IPS-18c (cell line): Measurements from ENCODE around the gene SNTA1.
"Not testable (repeated sequence)": the region's sequence is repeated elsewhere in the genome, so short reads cannot be mapped to it uniquely, and the experiment has no call there.

ENCODE experiments used
- H3K4me3 ChIP-seq: 2 replicates; pipeline ENCODE4 v1.7.0; 2013; ENCODE audit warnings: low read depth, mild to moderate bottlenecking, low read length, moderate library complexity; ENCODE audit not compliant: insufficient read depth
- H3K9me3 ChIP-seq: one replicate; pipeline ENCODE4 v1.6.1; 2013; ENCODE audit warnings: mild to moderate bottlenecking, low read length, moderate library complexity; ENCODE audit not compliant: control insufficient read depth, insufficient read depth

SNTA1 gene

DNA sequence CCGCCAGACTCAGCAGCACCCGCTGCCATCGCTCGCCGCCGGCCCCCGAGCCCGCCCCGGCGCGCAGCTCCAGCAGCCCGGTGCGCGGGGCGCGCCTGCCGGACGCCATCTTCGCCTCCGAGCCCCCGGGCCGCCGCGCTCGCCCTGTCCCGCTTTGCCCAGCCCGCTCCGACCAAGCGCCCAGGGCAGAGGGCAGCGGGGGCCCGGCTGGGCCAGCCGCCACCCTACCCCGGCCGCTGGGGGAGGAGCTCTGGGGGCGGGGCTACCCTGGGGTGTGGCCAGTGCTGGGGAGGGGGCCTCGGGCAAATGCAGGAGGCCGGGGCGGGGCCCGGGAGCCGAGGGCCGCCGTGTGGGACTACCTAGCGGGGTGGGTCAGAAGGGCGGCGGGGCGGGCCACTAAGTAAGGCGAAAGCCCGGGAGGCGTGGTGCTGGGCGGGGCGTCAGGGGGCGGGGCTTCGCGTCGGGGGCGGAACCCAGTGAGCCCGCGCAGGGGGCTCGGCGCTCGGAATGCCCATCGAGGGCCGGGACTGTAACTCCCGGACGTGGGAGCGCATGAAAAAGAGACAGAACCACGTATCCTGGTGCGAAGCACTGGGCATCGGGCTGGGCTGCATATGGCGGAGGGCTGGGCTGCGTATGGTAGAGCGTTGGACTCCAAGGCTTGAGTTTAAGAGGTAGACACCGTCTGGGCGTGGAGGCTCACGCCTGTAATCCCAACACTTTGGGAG is at the start of gene SNTA1:
Gene SNTA1, minus strand, starts transcription at position 252 of the 728 bp plus-strand sequence. Its CDS starts 143 bp downstream, at position 109.
- H3K9me3 ChIP-seq: no peaks in the 10 kb centered on the region
- peak within 1 kb of the TSS; percentile 71 for H3K4me3 ChIP-seq

DNA sequence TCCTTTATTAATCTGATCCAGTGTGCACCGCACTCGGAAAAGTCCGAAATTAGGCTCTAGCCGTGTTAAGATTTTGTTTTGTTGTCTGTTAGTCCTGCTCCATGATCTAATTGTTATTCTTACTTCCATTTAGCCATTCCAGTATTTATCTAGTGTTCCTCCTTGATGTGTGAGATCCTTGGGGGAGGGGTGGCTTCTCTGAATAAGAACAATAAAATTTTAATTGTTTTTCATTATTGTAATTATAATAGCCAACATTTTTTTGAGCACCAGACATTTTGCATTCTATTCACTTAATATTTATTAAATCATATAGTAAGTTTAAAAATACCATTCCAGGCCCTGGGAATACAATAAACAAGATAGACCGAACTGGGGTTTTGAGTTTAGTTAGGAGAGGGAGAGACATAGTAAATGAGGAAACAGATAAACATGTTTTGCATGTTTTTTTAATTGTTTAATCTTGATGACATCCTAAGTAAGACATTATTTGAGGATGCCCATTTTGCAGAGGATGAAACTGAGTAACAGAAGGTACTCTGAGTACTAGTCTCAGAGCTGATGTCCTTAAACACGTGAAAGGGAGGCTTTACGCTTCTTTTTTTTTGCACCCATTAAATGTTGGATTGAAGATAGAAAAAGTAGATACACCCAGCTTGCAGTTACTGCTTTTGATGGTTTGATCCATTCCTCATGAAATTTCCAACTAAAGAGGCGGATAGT is 47.5 kb upstream of the SNTA1 start:
- Histone ChIP-seq H3K9me3 (no peaks in the 10 kb centered on the region), H3K4me3 (peak overlapping the region; percentile 84)

DNA sequence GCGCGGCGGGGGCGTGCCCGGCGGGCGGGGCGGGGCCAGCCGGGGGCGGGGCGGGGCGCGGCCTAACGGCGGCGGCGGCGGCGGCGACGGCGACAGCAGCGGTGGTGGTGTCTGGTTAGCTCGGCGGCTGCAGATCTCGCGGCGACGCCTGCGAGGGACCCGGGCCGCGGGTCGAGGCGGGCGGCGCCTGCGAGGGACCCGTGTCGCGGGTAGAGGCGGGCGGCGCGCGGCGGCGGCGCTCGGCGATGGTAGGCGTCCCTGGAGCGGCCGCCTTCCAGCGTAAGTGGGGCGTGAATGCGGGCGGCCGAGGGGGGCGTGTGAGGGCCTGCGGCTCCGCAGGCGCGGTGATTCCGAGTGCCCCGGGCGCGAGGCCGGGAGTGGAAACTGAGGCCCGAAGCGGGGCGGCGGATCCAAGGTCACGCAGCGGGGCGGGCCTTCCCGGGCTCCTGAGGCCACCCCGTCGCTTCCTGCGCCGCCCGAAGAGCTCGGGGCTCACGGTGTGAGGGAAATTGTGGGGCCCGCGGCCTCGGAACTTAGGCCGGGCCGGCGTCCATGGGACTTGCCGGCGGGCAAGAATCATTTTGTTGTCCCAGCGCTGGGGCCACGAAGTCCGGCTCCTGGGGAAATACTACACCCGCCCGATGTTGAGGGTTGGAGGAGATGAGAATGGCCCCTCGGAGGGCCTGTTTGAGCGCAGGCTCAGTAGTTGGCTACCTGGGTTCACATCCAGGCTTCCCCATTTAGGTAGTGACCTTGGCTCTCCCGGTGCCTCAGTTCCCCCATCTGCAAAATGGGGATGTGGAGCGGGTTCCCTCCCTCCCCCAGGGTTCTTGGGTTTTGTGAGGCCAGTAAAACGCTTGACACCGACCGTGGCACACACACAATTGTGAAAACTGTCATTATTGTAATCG is 46.7 kb upstream of the SNTA1 start, which contains the start of gene CBFA2T2:
Gene CBFA2T2, plus strand, starts transcription at position 74 of the 911 bp plus-strand sequence. Its CDS starts 172 bp downstream, at position 246.
- Histone ChIP-seq H3K4me3 (peak within 1 kb of the TSS; percentile 84), H3K9me3 (no peaks in the 10 kb centered on the region)

- H3K9me3 ChIP-seq: no peaks in the 10 kb centered on the region
- peak overlapping the region; percentile 52; the same call in 1 of the 2 replicates for H3K4me3 ChIP-seq
These were observed 46.0 kb upstream of the SNTA1 start for GRCh38 chr20:33489495-33490022.

DNA sequence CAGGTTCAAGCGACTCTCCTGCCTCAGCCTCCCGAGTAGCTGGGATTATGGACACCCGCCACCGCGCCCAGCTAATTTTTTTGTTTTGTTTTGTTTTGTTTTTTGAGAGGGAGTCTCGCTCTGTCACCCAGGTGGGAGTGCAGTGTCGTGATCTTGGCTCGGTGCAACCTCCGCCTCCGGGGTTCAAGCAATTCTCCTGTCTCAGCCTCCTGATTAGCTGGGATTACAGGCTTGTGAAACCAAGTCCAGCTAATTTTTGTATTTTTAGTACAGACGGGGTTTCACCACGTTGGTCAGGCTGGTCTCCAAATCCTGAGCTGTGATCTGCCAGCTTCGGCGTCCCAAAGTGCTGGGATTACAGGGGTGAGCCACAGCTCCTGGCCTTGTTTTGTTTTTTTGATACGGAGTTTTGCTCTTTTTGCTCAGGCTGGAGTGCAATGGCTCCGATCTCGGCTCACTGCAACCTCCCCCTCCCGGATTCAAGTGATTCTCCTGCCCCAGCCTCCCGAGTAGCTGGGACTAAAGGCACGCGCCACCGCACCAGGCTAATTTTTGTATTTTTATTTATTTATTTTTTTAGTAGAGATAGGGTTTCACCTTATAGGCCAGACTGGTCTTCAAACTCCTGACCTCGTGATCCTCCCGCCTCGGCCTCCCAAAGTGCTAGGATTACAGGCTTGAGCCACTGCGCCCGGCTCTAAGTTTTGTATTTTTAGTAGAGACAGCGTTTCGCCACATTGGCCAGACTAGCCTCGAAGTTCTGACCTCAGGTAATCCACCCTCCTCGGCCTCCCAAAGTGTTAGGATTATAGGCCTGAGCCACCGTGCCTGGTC is 45.3 kb upstream of the SNTA1 start:
- not testable (repeated sequence) for H3K9me3 ChIP-seq
- peak overlapping the region; percentile 52; the same call in 1 of the 2 replicates for H3K4me3 ChIP-seq

- Histone ChIP-seq H3K9me3 (no peaks in the 10 kb centered on the region), H3K4me3 (no peak overlapping the region)
These were observed 44.6 kb upstream of the SNTA1 start for GRCh38 chr20:33488201-33488600.

DNA sequence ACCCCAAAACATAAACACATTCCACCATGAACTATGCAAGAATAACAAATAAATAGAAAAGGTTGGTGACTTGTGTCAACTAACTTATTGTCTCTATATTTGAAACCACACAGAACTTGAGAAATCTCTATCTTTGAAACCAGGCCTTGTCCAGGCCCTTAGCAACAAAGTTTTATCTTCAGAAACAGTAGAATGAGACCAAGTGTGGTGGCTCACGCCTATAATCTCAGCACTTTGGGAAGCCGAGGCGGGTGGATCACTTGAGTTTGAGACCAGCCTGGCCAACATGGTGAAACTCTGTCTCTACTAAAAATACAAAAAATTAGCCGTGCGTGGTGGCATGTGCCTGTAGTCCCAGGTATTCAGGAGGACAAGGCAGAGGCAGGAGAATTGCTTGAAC is 39.6 kb upstream of the SNTA1 start:
- H3K4me3 ChIP-seq, H3K9me3 ChIP-seq: not testable (repeated sequence)

GRCh38 chr20:33482581-33482980 is 39.0 kb upstream of the SNTA1 start:
- Histone ChIP-seq H3K9me3 (no peaks in the 10 kb centered on the region), H3K4me3 (no peak overlapping the region)

DNA sequence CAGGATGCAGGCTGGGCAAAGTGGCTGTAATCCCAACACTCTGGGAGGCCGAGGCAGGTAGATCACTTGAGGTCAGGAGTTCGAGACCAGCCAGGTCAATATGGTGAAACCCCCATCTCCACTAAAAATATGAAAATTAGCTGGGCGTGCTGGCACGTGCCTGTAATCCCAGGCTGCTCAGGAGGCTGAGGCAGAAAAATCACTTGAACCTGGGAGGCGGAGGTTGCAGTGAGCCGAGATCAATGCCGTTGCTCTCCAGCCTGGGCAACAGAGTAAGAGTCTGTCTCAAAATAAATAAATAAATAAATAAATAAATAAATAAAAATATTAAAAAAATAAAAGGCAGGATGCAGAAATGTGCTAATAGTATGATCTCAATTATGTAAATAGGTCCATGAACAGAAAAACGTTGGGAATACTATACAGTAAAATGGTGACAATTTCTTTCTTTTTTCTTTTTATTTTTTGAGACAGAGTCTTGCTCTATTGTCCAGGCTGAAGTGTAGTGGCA is 37.9 kb upstream of the SNTA1 start:
- Histone ChIP-seq H3K9me3 (no peaks in the 10 kb centered on the region), H3K4me3 (no peak overlapping the region)

- H3K9me3 ChIP-seq: no peaks in the 10 kb centered on the region
- H3K4me3 ChIP-seq: no peak overlapping the region
These were observed 36.5 kb upstream of the SNTA1 start for GRCh38 chr20:33480048-33480447.

DNA sequence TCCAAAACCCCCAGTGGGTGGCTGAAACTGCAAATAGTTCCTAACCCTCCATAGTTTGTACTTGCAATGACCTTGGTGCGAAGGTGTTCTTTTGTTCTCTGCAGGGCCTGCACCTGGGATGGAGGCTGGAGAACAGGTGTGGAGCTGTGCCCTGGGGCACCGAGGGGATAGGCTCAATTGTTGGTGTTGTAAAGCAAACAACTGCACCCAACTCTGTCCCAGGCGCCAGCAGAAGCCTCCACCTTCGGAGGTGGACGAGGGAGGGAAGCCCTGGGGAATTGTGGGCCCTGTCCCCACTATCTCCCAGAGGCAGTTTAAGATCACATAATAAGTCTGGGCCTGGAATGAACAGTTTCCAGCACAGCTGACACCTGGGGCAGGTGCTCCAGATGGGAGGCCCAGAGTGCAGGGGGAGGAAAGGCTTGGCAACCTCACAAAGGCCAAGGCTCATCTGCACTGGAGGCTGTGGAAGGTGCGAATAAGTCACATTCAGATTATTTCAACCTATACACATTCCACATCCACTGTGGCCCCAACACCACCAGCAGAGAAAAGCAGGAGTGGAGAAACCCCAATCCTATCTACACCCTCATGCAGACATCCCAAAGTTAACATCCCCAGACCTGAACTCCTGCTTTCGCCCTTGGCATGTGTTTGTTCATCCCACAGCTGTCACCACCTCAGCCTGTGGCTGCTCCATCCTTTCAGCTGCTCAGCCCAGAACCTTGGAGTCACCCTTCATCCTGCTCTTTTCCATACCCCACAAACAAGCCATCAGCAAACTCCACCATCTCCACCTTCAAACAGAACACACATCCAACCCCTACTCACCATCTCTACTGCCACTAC is 34.0 kb upstream of the SNTA1 start:
- Histone ChIP-seq H3K4me3 (no peak overlapping the region), H3K9me3 (no peaks in the 10 kb centered on the region)

DNA sequence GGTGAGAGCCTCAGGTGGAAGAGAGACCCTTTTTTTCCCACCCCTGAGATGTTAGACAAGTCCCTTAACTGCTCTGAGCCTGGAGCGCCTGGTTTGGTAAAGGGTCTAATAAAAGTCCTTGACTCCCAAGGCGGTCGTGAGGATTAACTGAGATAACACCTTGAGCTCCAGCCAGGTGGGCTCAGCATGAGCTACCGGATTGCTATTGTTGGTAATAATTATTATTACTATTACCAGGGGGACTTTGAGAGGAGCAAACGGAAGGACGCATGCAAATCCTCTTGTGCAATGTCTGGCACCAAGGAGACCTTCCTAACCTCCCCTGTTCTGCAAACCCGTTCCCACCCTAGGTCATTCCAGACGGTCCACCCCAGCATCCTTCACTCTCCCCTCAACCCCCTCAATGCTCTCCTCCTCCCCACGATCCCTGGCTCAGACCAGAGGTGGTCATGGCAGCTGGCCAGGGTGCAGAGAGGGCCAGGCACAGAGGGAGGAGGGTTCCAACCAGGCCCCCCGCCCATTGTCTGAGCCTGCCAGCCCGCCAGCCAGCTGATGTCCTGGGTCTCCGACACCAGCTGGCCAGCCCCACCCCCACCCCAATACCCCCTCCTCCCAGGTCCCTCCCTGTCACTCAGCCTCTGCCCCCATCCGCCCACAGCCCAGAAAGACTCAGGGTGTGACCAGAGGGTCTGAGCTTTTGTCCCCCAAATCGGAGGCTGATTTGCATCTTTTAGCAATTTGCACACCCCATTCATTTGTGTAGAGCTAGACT is 32.0 kb upstream of the SNTA1 start:
- Histone ChIP-seq H3K9me3 (no peaks in the 10 kb centered on the region), H3K4me3 (no peak overlapping the region)

GRCh38 chr20:33474963-33475362 is 31.4 kb upstream of the SNTA1 start:
- Histone ChIP-seq H3K9me3 (no peaks in the 10 kb centered on the region), H3K4me3 (no peak overlapping the region)

DNA sequence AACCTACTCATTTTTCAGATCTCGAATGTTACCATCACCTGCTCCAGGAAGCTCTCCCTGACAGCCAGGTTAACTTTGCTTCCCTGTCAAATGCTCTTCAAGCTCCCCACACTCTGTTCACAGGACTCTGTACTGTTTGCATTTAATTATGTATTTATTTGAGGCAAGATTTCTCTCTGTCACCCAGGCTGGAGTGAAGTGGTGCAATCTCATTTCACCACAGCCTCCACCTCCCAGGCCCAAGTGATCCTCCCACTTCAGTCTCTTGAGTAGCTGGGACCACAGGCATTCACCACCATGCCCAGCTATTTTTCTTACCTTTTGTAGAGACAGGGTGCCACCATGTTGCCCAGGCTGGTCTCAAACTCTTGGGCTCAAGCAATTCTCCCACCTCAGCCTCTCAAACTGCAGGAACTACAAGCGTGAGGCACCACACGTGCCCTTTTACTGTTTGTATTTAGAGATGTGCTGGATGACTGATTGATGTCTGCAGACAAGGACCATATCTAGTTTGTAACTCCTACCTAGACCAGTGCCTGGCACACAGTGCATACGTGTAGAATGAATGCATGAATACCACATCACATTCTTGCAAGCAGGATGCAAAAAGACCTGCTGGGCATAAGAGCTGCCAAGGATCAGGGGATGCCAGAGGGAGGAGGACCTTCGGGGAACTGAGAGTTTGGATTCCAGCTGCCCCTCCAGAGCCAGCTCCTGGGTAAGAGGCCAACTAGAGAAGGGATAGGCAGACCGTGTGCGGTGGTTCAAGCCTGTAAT is 30.7 kb upstream of the SNTA1 start:
- Histone ChIP-seq H3K4me3 (no peak overlapping the region), H3K9me3 (no peaks in the 10 kb centered on the region)
